ENCODE measurements around the gene LRRC61. TPM values are rescaled to one million over a fixed set of nuclear protein-coding genes. Genes with fewer than 3 reads are reported as not detected.
A peak's percentile ranks its signal among the peaks of the same experiment; 100 is the strongest.

Gene LRRC61
- total RNA-seq, 2 experiments from 2014 or later = 24.7 to 25.3 TPM

DNA sequence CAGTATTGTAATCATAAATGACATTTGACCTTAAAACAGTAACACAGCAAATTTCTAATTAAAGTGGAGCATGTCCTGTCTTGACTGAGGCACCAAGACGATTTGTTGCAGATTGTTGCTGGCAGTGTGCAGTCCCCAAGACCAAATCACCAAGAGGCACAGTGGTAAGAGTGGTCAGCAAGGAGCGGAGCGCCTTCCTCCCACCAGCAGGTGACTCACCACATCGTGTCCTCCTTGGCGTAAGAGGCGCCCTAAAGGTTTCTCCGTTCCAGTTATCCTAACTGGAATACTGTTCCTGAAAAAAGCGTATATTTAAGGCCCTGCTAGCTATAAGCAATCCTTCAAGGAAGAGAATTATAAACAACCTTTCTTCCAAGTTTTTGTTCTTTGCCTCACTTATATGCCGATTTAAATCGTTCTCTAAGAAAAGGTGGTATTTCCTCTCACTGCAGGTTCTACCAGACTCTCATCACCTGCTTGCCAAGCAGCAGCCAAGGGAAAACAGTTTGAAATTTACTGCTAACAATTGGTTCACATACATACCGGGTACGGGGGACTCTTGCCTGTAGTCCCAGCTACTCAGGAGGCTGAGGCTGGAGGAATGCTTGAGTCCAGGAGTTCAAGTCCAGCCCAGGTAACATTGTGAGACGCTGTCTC is 34.7 kb downstream of the LRRC61 start:
- peaks cover 43% of the 10 kb centered on the region for H3K4me1 Mint-ChIP-seq
- peak; percentile 12 for ATAC-seq
- peaks cover 6% of the 10 kb centered on the region for H3K36me3 Mint-ChIP-seq
- peak overlapping the region; percentile 46 for H3K4me3 Mint-ChIP-seq
- H3K27me3 Mint-ChIP-seq = peaks cover 2% of the 10 kb centered on the region
- no peak for DNase-seq
- CTCF ChIA-PET = interaction anchor here (0.7 to 7.3 kb wide), 8 partner anchors 10 to 398 kb away, joined by 3 to 56 read pairs (median 4); partner anchors contain the start of gene REPIN1
- H3K27ac Mint-ChIP-seq = peak overlapping the region; percentile 81
- peaks cover 2% of the 10 kb centered on the region for H3K9me3 Mint-ChIP-seq (ENCODE audit: low read depth)

DNA sequence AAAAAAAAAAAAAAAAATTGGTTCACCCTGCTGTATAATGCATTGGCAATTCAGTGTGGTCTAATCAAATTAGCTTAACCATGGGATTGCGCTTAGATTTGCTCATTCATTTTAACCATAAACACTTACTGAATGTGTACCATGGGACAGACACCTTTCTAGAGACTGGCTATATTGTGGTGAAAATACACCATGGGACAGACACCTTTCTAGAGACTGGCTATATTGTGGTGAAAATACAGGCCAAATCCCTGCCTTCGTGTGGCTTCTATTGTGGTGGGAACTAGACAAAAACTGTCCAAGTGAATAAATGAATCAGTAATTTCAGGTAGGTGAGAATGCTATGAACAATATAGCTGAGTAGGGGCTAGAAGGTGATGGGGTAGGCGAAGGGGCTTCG is 35.3 kb downstream of the LRRC61 start:
- peak overlapping the region; percentile 56 for H3K27ac Mint-ChIP-seq
- peaks cover 43% of the 10 kb centered on the region for H3K4me1 Mint-ChIP-seq
- peaks cover 2% of the 10 kb centered on the region for H3K9me3 Mint-ChIP-seq (ENCODE audit: low read depth)
- peaks cover 2% of the 10 kb centered on the region for H3K27me3 Mint-ChIP-seq
- ATAC-seq = peak; percentile 9
- H3K36me3 Mint-ChIP-seq = peaks cover 6% of the 10 kb centered on the region
- CTCF ChIA-PET = interaction anchor here (1.4 to 7.3 kb wide), 7 partner anchors 10 to 397 kb away, joined by 3 to 56 read pairs (median 4); partner anchors contain the start of gene REPIN1
- no peak overlapping the region for H3K4me3 Mint-ChIP-seq
- DNase-seq = no peak

GRCh38 chr7:150358988-150359621 is 36.0 kb downstream of the LRRC61 start:
- Mint-ChIP-seq H3K9me3 (ENCODE audit: low read depth) (peaks cover 2% of the 10 kb centered on the region), H3K4me3 (peak overlapping the region; percentile 4), H3K36me3 (peaks cover 6% of the 10 kb centered on the region), H3K27me3 (peaks cover 2% of the 10 kb centered on the region), H3K4me1 (peaks cover 49% of the 10 kb centered on the region), H3K27ac (peak overlapping the region; percentile 56)
- ATAC-seq (peak; percentile 21), DNase-seq (no peak)
- CTCF ChIA-PET = interaction anchor here (1.4 to 7.3 kb wide), 5 partner anchors 9 to 46 kb away, joined by 3 to 56 read pairs (median 4); partner anchors contain the start of gene REPIN1

GRCh38 chr7:150359622-150360362 is 36.6 kb downstream of the LRRC61 start:
- peaks cover 2% of the 10 kb centered on the region for H3K9me3 Mint-ChIP-seq (ENCODE audit: low read depth)
- H3K27ac Mint-ChIP-seq = peak overlapping the region; percentile 79
- peaks cover 52% of the 10 kb centered on the region for H3K4me1 Mint-ChIP-seq
- peaks cover 2% of the 10 kb centered on the region for H3K27me3 Mint-ChIP-seq
- peaks cover 6% of the 10 kb centered on the region for H3K36me3 Mint-ChIP-seq
- H3K4me3 Mint-ChIP-seq = peak overlapping the region; percentile 50
- CTCF ChIA-PET = no interaction called here
- ATAC-seq (no peak), DNase-seq (no peak)

GRCh38 chr7:150360363-150361058 is 37.4 kb downstream of the LRRC61 start:
- H3K36me3 Mint-ChIP-seq = peaks cover 6% of the 10 kb centered on the region
- ATAC-seq (no peak), DNase-seq (no peak)
- H3K27ac Mint-ChIP-seq = peak overlapping the region; percentile 79
- CTCF ChIA-PET = no interaction called here
- peaks cover 2% of the 10 kb centered on the region for H3K9me3 Mint-ChIP-seq (ENCODE audit: low read depth)
- peak overlapping the region; percentile 50 for H3K4me3 Mint-ChIP-seq
- peaks cover 2% of the 10 kb centered on the region for H3K27me3 Mint-ChIP-seq
- peaks cover 52% of the 10 kb centered on the region for H3K4me1 Mint-ChIP-seq

DNA sequence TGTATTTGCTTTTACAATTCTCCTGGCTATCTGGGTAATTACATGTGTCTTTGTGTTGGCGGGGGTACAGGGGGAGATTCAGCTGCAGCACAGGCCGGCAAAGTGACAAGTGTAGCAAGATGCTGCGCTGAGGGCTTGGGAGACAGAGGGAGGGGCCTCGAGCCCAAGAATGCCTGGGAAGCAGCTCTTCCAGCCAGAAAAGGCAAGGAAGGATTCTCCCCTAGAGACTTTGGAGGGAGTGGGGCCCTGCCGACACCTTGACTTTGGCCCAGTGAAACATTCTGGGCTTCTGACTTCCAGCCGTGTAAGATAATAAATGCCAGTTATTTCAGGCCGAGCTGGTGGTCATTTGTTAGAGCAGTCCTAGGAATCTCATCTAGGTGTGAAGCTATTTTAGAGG is 38.2 kb downstream of the LRRC61 start:
- peaks cover 6% of the 10 kb centered on the region for H3K36me3 Mint-ChIP-seq
- peaks cover 46% of the 10 kb centered on the region for H3K4me1 Mint-ChIP-seq
- H3K9me3 Mint-ChIP-seq (ENCODE audit: low read depth) = peaks cover 2% of the 10 kb centered on the region
- H3K27me3 Mint-ChIP-seq = peaks cover 2% of the 10 kb centered on the region
- H3K27ac Mint-ChIP-seq = no peak overlapping the region
- no peak overlapping the region for H3K4me3 Mint-ChIP-seq
- no peak for DNase-seq
- CTCF ChIA-PET = interaction anchor here (1.1 to 1.2 kb wide), 2 partner anchors 58 to 72 kb away, joined by 3 read pairs; no protein-coding TSS in a partner anchor
- no peak for ATAC-seq

DNA sequence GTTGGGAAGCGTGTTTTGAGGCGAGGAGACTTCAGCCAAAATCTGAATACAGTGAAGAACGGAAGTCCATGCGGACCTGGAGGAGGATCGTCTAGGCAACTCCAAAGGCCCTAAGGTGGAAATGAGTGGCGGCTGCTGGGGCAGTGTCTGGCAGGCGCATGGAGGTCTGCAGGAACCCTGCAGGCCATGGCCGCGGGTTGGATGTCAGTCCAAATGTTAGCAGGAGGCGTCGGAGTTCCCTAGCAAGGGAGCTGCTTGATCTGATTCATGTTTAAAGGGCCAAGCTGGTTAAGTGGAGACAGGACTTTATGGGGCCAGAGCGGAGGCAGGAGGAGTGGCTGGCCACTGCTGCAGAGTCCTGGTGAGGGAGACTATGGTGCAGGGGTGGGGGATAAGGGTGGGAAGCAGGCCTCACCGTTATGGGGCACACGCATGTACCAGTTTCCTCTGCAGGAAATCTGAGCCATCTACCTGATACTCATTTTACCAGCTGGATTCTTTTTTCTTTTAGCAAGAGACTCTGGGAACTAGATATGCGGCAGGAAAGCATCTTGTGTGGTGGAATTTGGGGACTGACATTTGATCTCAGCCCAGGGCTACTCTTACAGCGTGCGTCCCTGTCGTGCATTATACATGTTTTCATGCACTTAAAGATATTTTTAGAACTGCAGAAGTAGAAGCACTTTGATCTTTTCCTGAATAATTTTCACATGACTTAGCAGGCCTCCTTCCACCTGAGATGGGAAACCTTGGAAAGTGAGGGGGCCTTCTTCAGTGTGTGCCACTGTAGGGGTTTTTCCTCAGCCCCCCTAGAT is 38.9 kb downstream of the LRRC61 start:
- peaks cover 2% of the 10 kb centered on the region for H3K27me3 Mint-ChIP-seq
- CTCF ChIA-PET = interaction anchor here (0.6 to 1.2 kb wide), 3 partner anchors 57 to 898 kb away, joined by 3 to 4 read pairs (median 3); no protein-coding TSS in a partner anchor
- H3K27ac Mint-ChIP-seq = no peak overlapping the region
- ATAC-seq (no peak), DNase-seq (no peak)
- peaks cover 42% of the 10 kb centered on the region for H3K4me1 Mint-ChIP-seq
- H3K9me3 Mint-ChIP-seq (ENCODE audit: low read depth) = peaks cover 2% of the 10 kb centered on the region
- no peak overlapping the region for H3K4me3 Mint-ChIP-seq
- H3K36me3 Mint-ChIP-seq = peaks cover 6% of the 10 kb centered on the region

- ATAC-seq (no peak), DNase-seq (no peak)
- Mint-ChIP-seq H3K9me3 (ENCODE audit: low read depth) (peaks cover 2% of the 10 kb centered on the region), H3K27ac (no peak overlapping the region), H3K36me3 (peaks cover 6% of the 10 kb centered on the region), H3K4me3 (no peak overlapping the region), H3K27me3 (peaks cover 2% of the 10 kb centered on the region), H3K4me1 (peaks cover 37% of the 10 kb centered on the region)
- CTCF ChIA-PET = no interaction called here
These were observed 40.2 kb downstream of the LRRC61 start for GRCh38 chr7:150363370-150363769.

DNA sequence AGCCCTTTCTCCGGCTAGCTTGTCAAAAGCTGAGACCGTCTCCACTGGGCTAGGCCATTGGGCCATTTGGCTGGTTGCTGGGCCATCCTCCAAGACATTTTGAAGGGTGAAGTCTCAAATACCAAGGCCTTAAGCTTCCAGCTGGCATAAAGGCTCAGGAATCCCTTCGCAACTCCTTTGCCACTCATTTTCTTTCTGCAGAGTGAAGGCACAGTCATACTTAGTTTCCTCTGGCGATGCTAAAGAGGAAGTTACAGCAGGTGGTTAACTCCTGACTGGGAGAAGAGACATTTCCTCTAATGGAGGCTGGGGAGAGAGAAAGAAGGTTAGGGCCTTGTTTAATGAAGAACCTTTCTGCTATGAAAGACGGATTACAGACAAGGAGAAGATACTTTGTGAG is 40.7 kb downstream of the LRRC61 start:
- H3K27me3 Mint-ChIP-seq = peaks cover 2% of the 10 kb centered on the region
- H3K9me3 Mint-ChIP-seq (ENCODE audit: low read depth) = peaks cover 2% of the 10 kb centered on the region
- peaks cover 32% of the 10 kb centered on the region for H3K4me1 Mint-ChIP-seq
- H3K27ac Mint-ChIP-seq = no peak overlapping the region
- DNase-seq (no peak), ATAC-seq (no peak)
- peaks cover 6% of the 10 kb centered on the region for H3K36me3 Mint-ChIP-seq
- CTCF ChIA-PET = no interaction called here
- no peak overlapping the region for H3K4me3 Mint-ChIP-seq

GRCh38 chr7:150365194-150365593 is 42.0 kb downstream of the LRRC61 start:
- no peak for ATAC-seq
- Mint-ChIP-seq H3K36me3 (no peaks in the 10 kb centered on the region), H3K27me3 (no peaks in the 10 kb centered on the region), H3K4me1 (peaks cover 31% of the 10 kb centered on the region), H3K27ac (no peak overlapping the region), H3K9me3 (ENCODE audit: low read depth) (no peaks in the 10 kb centered on the region), H3K4me3 (no peak overlapping the region)
- DNase-seq = no peak
- CTCF ChIA-PET = interaction anchor here (1.3 to 7.9 kb wide), 2 partner anchors 10 to 41 kb away, joined by 3 to 56 read pairs; a partner anchor contains a TSS

- Mint-ChIP-seq H3K27me3 (no peaks in the 10 kb centered on the region), H3K36me3 (peaks cover 1% of the 10 kb centered on the region), H3K27ac (no peak overlapping the region), H3K4me1 (peaks cover 35% of the 10 kb centered on the region), H3K9me3 (ENCODE audit: low read depth) (no peaks in the 10 kb centered on the region), H3K4me3 (no peak overlapping the region)
- DNase-seq (no peak), ATAC-seq (no peak)
- CTCF ChIA-PET = interaction anchor here (1.2 to 7.9 kb wide), 3 partner anchors 10 to 42 kb away, joined by 3 to 56 read pairs (median 4); partner anchors contain the start of genes ACTR3C and LRRC61
These were observed 42.7 kb downstream of the LRRC61 start for GRCh38 chr7:150365673-150366398.

- CTCF ChIA-PET = interaction anchor here (7.9 kb wide), 1 partner anchor 12 kb away, joined by 56 read pairs; no protein-coding TSS in a partner anchor
- ATAC-seq (no peak), DNase-seq (no peak)
- H3K9me3 Mint-ChIP-seq (ENCODE audit: low read depth) = no peaks in the 10 kb centered on the region
- peaks cover 4% of the 10 kb centered on the region for H3K36me3 Mint-ChIP-seq
- H3K27ac Mint-ChIP-seq = peak overlapping the region; percentile 82
- H3K27me3 Mint-ChIP-seq = no peaks in the 10 kb centered on the region
- H3K4me1 Mint-ChIP-seq = peaks cover 37% of the 10 kb centered on the region
- peak overlapping the region; percentile 95 for H3K4me3 Mint-ChIP-seq
These were observed 44.5 kb downstream of the LRRC61 start for GRCh38 chr7:150367677-150368095.
